Breast epithelium (tissue), 3 donors: ENCODE measurements around the gene CEBPB.
A peak's percentile ranks its signal among the peaks of the same experiment; 100 is the strongest.

Experiments used
- POLR2A ChIP-seq: fragments of 450-650 bp; IDR thresholded peaks from one replicate; pipeline ENCODE4 v1.6.1; 2016; ENCODE audit warnings: antibody characterized with exemption, mild to moderate bottlenecking, moderate library complexity
- POLR2AphosphoS5 ChIP-seq, 3 donors: sonication (generic); formaldehyde crosslinking; IDR thresholded peaks; one replicate each; pipeline ENCODE4 v1.6.1; 2017; ENCODE audit warnings: antibody characterized with exemption in 3 of 3
- TF ChIP-seq, protein P1 (sequence below), 3 donors: fragments of 450-650 bp; IDR thresholded peaks; one replicate each; pipeline ENCODE4 v1.5.1; 2016 to 2017; ENCODE audit warnings: antibody characterized with exemption in 3 of 3, mild to moderate bottlenecking in 3 of 3, moderate library complexity in 3 of 3

DNA sequence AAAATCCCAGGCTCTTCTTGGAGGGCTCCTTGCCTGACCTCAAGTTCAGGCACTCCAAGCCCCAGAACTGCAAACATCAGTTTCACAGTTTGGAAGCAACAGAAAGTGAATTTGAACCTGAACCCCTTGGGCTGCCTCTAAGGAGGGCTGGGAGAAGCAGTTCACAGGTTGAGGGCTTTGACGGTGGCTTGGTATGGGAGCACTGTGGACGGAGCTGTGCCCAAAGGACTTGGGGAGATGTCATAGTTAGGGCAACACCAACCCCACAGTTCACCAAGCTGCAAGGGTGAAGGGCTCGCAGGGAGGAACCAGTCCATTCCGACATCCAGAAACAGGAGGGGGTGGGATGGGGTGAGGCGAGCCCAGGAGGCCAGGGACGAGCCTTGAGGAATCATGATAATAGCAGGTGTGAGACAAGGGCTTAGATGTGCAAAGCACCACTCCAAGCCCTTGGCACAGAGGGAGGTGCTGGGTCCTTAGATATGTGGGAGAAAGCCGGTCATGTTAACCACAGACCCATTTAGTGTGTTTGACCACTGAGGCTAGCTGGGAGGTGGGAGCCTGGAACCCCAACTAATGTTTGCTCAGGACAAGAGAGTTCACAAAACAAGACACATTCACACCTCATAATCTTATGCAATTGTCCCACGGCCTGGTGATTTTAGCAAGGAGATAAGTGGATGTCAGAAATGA is 4.3 kb downstream of the CEBPB start:
- TF ChIP-seq, protein P1, sequence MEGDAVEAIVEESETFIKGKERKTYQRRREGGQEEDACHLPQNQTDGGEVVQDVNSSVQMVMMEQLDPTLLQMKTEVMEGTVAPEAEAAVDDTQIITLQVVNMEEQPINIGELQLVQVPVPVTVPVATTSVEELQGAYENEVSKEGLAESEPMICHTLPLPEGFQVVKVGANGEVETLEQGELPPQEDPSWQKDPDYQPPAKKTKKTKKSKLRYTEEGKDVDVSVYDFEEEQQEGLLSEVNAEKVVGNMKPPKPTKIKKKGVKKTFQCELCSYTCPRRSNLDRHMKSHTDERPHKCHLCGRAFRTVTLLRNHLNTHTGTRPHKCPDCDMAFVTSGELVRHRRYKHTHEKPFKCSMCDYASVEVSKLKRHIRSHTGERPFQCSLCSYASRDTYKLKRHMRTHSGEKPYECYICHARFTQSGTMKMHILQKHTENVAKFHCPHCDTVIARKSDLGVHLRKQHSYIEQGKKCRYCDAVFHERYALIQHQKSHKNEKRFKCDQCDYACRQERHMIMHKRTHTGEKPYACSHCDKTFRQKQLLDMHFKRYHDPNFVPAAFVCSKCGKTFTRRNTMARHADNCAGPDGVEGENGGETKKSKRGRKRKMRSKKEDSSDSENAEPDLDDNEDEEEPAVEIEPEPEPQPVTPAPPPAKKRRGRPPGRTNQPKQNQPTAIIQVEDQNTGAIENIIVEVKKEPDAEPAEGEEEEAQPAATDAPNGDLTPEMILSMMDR (IDR thresholded peaks at IDR 0.05), result no peak
- peak in 1 of 3 donors; percentile 45 for TF ChIP-seq POLR2AphosphoS5 (IDR thresholded peaks at IDR 0.05)
- TF ChIP-seq POLR2A, result no peak
